ENCODE measurements around the gene DLG1.

Gene DLG1

GRCh38 chr3:197165890-197166289 lies 132.5 kb downstream of the DLG1 start:
- no peak for DNase-seq

GRCh38 chr3:197155046-197155445 lies 143.4 kb downstream of the DLG1 start:
- DNase-seq = no peak

GRCh38 chr3:197151580-197151979 lies 146.8 kb downstream of the DLG1 start:
- peak; percentile 18 for DNase-seq

- DNase-seq = no peak
Measured at GRCh38 chr3:197149528-197149927, 148.9 kb downstream of the DLG1 start.

GRCh38 chr3:197144188-197144587 lies 154.2 kb downstream of the DLG1 start:
- DNase-seq = no peak

- DNase-seq = no peak
Measured at GRCh38 chr3:197139586-197139985, 158.8 kb downstream of the DLG1 start.

GRCh38 chr3:197137751-197138150 lies 160.7 kb downstream of the DLG1 start:
- peak; percentile 34 for DNase-seq

- no peak for DNase-seq
Measured at GRCh38 chr3:197136744-197137143, 161.7 kb downstream of the DLG1 start.

GRCh38 chr3:197135212-197135611 lies 163.2 kb downstream of the DLG1 start:
- DNase-seq = no peak

GRCh38 chr3:197132916-197133530 lies 165.4 kb downstream of the DLG1 start:
- no peak for DNase-seq

- DNase-seq = no peak
Measured at GRCh38 chr3:197125636-197126035, 172.8 kb downstream of the DLG1 start.

GRCh38 chr3:197124713-197125112 lies 173.7 kb downstream of the DLG1 start:
- no peak for DNase-seq

GRCh38 chr3:197122394-197122793 lies 176.0 kb downstream of the DLG1 start:
- no peak for DNase-seq

- no peak for DNase-seq
Measured at GRCh38 chr3:197117114-197117513, 181.3 kb downstream of the DLG1 start.

GRCh38 chr3:197114007-197114406 lies 184.4 kb downstream of the DLG1 start:
- DNase-seq = no peak

GRCh38 chr3:197111685-197112084 lies 186.7 kb downstream of the DLG1 start:
- no peak for DNase-seq

- DNase-seq = no peak
Measured at GRCh38 chr3:197105786-197106185, 192.6 kb downstream of the DLG1 start.

- no peak for DNase-seq
Measured at GRCh38 chr3:197104738-197105137, 193.7 kb downstream of the DLG1 start.

GRCh38 chr3:197103766-197104165 lies 194.6 kb downstream of the DLG1 start:
- no peak for DNase-seq

- no peak for DNase-seq
Measured at GRCh38 chr3:197093871-197094270, 204.5 kb downstream of the DLG1 start.

GRCh38 chr3:197088370-197088769 lies 210.0 kb downstream of the DLG1 start:
- no peak for DNase-seq

GRCh38 chr3:197085137-197085536 lies 213.3 kb downstream of the DLG1 start:
- no peak for DNase-seq

GRCh38 chr3:197083486-197083885 lies 214.9 kb downstream of the DLG1 start:
- no peak for DNase-seq

- DNase-seq = no peak
Measured at GRCh38 chr3:197082871-197083270, 215.5 kb downstream of the DLG1 start.

GRCh38 chr3:197080344-197080743 lies 218.1 kb downstream of the DLG1 start:
- no peak for DNase-seq

- DNase-seq = no peak
Measured at GRCh38 chr3:197076415-197076814, 222.0 kb downstream of the DLG1 start.
